Epithelial cell of esophagus (primary cell): Measurements from ENCODE around the gene CFAP157.
A peak's percentile ranks its signal among the peaks of the same experiment; 100 is the strongest.

Experiments
- DNase-seq: peaks from one replicate; pipeline ENCODE4 v3.0.0; 2010; ENCODE audit warnings: low read depth
- H3K4me3 ChIP-seq: 2 replicates; pipeline ENCODE4 v1.5.1; 2011; ENCODE audit warnings: mild to moderate bottlenecking, low read length, control low read depth
- CTCF ChIP-seq: IDR thresholded peaks from 2 replicates; pipeline ENCODE4 v1.5.1; 2011; ENCODE audit warnings: low read depth, mild to moderate bottlenecking, low read length, control low read depth, inconsistent platforms; ENCODE audit not compliant: insufficient read depth; ENCODE audit errors: missing control alignments

CFAP157 gene

GRCh38 chr9:127714951-127715469 lies 8.2 kb downstream of the CFAP157 start:
- H3K4me3 ChIP-seq, result peak overlapping the region; percentile 73
- peak; percentile 27 for DNase-seq
- TF ChIP-seq CTCF, result no peak

- TF ChIP-seq CTCF, result no peak
- peak within 1 kb of the TSS; percentile 73 for H3K4me3 ChIP-seq
- DNase-seq, result peak; percentile 97
Measured at GRCh38 chr9:127715470-127716337, 8.9 kb downstream of the CFAP157 start, which contains the start of the genes PTRH1 and TTC16. Gene PTRH1, minus strand, starts transcription at chr9:127715663. Its CDS starts 24 bp downstream, at chr9:127715639. Gene TTC16, plus strand, starts transcription at chr9:127716079. Its CDS starts 67 bp downstream, at chr9:127716146.

- no peak for TF ChIP-seq CTCF
- no peak overlapping the region for H3K4me3 ChIP-seq
- no peak for DNase-seq
Measured at GRCh38 chr9:127716412-127716811, 9.6 kb downstream of the CFAP157 start.

GRCh38 chr9:127717766-127718165 lies 11.0 kb downstream of the CFAP157 start:
- DNase-seq, result no peak
- no peak for TF ChIP-seq CTCF
- H3K4me3 ChIP-seq, result no peak overlapping the region

GRCh38 chr9:127720031-127720864 lies 13.5 kb downstream of the CFAP157 start:
- TF ChIP-seq CTCF, result no peak
- no peak for DNase-seq
- H3K4me3 ChIP-seq, result no peak overlapping the region

GRCh38 chr9:127720865-127721227 lies 14.1 kb downstream of the CFAP157 start:
- TF ChIP-seq CTCF, result no peak
- DNase-seq, result no peak

More at GRCh38 chr9:127720865-127721227, 14.1 kb downstream of the CFAP157 start:
- H3K4me3 ChIP-seq, result no peak overlapping the region
